Glomerular endothelial cell (primary cell): ENCODE data around the gene SHISA6. TPM values are rescaled to one million over a fixed set of nuclear protein-coding genes. Genes with fewer than 3 reads are reported as not detected.

Experiments
- DNase-seq: peaks from one replicate; pipeline ENCODE4 v3.0.0-alpha.2; 2011; ENCODE audit warnings: low read depth, low spot score; ENCODE audit errors: extremely low read depth
- total RNA-seq: library from RNA; depleted of rRNA; stranded (reverse); fragments of >200 nt; gene quantifications from 2 replicates; pipeline ENCODE4 v1.2.3, GENCODE V29; 2015

Gene SHISA6
- total RNA-seq, 1 donor from 2014 or later, result not detected

- DNase-seq, result no peak
Observed at GRCh38 chr17:11511696-11512095, 270.7 kb downstream of the SHISA6 start.

DNA sequence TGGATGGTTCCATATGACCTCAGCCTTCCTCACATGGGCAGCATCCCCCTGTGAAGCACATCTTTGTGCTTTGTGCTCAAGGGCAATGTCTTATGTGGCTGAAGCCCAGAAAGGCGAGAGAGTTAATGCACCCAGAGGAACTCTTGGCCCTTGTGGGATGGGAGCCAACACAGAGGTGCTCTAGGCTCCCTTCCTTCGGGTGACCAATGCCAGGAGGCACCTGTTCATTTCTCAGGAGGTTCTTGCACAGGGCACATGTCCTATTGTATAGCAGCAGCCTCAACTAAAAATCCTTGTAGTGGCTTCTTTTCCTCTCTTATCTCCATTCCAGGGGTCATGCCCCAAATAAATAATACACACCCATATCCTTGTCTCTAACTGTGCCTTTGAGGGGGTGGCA, 273.6 kb downstream of the SHISA6 start:
- no peak for DNase-seq

- DNase-seq, result no peak
Observed at GRCh38 chr17:11514981-11515680, 274.1 kb downstream of the SHISA6 start.

DNA sequence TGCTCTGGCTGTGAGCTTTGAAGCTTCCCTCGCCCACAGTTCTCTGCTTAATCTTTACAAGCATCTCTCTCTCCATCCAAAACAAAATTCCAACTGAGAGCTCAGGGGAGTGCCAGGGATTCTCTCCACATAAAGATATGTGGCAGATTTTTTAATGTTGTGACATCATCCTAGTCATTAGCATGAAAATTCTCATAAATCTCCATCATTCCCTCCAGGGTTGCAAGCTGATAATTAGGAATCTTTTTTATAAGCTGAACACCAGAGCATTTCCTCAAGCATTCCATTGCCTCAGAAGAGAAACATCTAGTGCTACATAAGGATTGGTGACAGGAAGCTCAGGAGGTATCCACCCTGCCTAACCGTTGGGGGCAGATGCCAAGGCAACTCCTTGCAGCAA, 274.9 kb downstream of the SHISA6 start:
- DNase-seq, result no peak

- no peak for DNase-seq
Observed at GRCh38 chr17:11535231-11535630, 294.2 kb downstream of the SHISA6 start.

GRCh38 chr17:11538366-11538765, 297.4 kb downstream of the SHISA6 start:
- no peak for DNase-seq

DNA sequence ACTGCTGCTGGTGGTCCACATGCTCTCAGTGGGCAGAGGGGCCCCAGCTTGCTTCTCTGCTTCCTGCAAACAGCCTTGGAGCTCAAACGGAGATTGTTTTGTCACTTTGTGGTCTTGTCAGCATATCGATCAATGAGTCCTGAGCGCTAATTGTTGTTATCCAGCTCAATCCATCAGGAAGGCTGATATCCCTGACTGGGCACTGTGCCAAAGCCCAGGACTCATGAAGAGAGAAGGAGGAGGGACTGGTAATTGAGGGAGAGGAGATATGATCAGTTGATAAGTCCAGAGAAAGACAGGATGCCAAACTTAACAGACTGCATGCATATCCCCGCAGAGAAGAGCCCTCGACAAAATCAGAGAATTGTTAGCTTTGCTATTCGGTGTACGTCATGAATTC, 298.6 kb downstream of the SHISA6 start:
- no peak for DNase-seq

DNA sequence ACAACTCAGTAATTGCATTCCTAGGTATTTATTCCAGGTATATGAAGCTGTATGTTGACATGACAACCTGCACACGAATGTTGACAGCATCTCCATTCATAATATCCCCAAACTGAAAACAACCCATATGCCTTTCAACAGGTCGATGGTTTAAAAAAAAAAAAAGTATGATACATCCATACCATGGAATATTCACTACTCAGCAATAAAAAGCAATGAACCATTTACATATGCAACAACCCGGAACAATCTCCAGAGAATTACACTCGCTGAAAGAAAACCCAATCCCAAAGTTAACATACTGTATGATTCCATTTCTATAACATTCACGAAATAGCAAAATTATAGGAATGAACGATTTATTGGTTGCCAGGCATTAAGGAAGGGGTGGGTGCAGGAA, 304.0 kb downstream of the SHISA6 start:
- DNase-seq, result no peak

- DNase-seq, result no peak
Observed at GRCh38 chr17:11545696-11546095, 304.7 kb downstream of the SHISA6 start.

GRCh38 chr17:11547853-11548252, 306.8 kb downstream of the SHISA6 start:
- DNase-seq, result no peak

DNA sequence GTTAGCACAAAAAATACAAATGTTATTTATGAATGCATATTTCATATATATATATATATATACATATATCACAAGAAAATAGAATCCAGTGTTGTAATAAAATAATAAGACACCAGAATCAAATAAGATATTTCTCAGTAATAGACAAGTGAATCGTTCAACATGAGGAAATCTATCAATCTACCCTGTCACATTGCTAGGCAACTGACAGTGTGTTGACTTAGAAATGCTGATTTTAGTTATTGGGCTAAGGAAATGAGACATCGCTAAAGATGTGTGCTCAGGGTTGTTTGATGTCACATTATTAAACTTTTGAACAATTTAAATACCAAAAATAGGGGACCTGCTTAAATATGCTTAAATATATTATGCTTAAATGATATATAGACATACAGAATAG, 307.4 kb downstream of the SHISA6 start:
- DNase-seq, result no peak

GRCh38 chr17:11550431-11550830, 309.4 kb downstream of the SHISA6 start:
- no peak for DNase-seq

GRCh38 chr17:11551442-11551841, 310.4 kb downstream of the SHISA6 start:
- no peak for DNase-seq

DNA sequence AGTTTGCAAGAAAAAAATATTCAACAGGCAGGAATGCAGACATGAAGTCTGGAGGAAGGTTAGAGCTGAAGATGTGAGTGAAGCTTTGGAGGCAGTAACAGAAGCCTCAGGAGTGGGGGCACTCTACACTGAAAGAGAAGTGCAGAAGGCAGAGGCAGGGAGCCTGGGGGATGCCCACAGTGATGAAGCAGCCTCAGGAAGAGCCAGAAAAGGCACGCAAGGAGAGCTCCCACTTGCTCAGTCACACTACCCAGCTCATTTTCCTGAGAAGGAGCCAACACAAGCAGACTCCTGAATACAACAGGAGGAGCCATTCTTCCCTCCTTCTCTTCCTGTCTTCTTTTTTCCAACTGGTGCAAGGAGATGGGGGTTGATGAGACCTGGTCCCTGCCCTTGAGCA, 312.1 kb downstream of the SHISA6 start:
- DNase-seq, result no peak

- no peak for DNase-seq
Observed at GRCh38 chr17:11554042-11554441, 313.0 kb downstream of the SHISA6 start.

GRCh38 chr17:11554542-11554941, 313.5 kb downstream of the SHISA6 start:
- no peak for DNase-seq

GRCh38 chr17:11555530-11555929, 314.5 kb downstream of the SHISA6 start:
- no peak for DNase-seq

DNA sequence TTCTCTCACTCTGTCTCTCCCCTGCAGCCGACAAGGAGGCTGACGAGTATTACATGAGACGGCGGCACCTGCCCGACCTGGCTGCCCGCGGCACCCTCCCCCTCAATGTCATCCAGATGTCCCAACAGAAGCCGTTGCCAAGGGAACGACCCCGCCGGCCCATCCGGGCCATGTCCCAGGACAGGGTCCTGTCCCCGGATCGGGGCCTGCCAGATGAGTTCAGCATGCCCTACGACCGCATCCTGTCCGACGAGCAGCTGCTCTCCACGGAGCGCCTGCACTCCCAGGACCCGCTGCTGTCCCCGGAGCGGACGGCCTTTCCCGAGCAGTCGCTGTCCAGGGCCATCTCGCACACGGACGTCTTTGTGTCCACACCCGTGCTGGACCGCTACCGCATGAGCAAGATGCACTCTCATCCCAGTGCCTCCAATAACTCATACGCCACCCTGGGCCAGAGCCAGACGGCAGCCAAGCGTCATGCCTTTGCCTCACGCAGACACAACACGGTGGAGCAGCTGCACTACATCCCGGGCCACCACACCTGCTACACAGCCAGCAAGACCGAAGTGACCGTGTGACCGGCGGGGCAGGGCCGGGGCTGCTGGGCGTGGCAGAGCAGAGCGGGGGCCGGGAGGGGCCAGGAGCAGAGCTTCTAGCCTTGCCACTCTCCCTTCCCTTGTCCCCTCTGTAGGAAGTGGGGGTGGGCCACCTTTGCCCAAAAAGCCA, 316.9 kb downstream of the SHISA6 start:
- no peak for DNase-seq

DNA sequence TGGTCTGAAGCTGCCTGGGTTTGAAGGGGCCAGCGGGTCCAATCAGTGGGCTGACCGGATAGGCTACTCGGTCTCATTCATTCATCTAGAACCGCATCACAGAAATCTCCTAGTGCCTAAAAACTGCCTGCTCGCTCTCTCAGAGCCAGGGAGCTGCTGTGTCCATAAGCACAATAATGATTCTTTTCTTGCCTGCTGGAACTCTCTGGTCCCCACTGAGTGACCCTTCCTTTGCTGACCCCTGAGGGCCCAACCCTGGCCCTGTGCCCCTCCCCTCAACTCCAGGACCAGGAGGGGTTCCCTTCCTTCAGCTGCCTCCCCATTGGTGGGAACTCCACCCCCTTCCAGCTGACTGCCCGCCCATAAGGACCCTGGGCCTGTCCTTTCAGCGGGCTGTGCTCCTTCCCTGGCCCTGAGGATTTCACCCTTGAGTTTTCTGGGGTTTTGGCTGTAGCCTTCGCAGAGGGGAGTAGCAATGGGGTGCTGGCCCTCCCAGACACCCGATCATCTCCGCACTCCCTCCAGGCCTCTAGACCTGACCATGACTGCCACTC, 317.7 kb downstream of the SHISA6 start:
- no peak for DNase-seq

DNA sequence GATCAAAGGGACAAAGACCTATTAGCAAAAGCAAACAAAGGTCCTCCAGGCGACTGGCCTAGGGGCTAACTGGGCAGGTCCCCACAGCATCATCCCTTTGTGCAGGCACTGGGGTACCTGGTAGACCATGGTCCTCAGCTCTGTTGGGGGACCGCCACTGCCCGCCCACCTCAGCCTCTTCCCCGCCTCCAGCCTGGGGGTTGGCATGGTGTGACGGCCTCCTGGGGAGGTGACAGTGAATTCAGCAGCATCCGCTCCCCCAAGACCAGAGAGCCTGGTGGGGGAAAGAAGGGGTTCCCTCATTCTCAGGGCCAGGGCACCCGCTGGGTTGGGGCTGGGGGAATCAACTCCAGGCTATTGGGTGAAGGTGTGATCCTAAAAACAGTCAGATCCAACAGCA, 318.6 kb downstream of the SHISA6 start:
- DNase-seq, result no peak

DNA sequence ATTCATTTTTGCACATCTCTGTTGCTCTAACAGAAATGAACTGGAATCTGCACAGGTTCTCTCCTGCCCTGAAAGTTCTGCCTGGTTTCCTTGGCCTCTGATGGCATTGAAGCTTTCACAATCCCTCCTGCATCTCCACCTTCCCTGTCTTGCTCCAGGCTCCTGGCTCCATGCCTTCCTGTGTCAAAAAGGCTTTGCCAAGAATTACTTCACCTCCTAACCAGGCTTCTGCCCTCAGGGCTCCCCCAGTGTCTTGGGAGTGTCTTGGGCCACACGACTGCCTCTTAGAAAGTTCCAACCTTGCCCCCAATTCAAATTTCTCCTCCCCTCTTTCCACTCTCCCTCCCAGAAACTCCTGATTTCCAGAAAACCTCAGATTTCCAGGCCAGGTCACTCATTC, 320.3 kb downstream of the SHISA6 start:
- no peak for DNase-seq

DNA sequence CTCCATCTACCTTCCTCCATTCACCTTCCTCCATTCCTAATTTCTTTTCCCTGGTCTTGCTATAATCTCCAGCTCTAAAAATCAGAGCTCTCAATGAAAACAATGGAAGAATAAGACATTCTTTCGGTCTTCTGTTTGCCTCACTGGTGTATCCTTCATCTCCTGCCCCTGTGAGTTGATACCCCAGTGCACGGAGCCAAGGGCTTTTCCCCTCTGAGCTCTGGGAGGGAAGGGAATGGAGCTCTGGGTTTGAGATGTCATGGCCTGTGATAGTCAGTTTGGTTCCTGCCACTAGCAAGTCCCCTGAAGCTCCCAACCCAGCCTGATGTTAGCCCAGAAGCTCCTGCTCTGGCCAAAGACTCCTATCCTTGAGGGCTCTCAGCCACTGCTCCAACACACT, 320.7 kb downstream of the SHISA6 start:
- DNase-seq, result no peak
